ENCODE measurements around the gene BTBD7.

BTBD7 gene

GRCh38 chr14:93323600-93324174 lies 9.1 kb downstream of the BTBD7 start:
- H3K4me2 ChIP-seq (ENCODE audit: low read depth, low read length, poor library complexity, severe bottlenecking): no peak overlapping the region
- no peak overlapping the region for H3K9ac ChIP-seq (ENCODE audit: low read length)
- H3K27ac ChIP-seq (ENCODE audit: low read depth, low read length): no peak overlapping the region
- H3K27me3 ChIP-seq (ENCODE audit: low read length): no peaks in the 10 kb centered on the region
- no peaks in the 10 kb centered on the region; the same call in 1 of the 2 replicates for H3K36me3 ChIP-seq (ENCODE audit: low read length)
- H3K9me3 ChIP-seq (ENCODE audit: insufficient read depth, low read length): no peaks in the 10 kb centered on the region
- no peak overlapping the region for H3K4me3 ChIP-seq (ENCODE audit: insufficient read depth, low read length, poor library complexity, severe bottlenecking)
- peaks cover 100% of the 10 kb centered on the region for H3K79me2 ChIP-seq (ENCODE audit: insufficient read depth, low read length)
- no peaks in the 10 kb centered on the region for H3F3A ChIP-seq (ENCODE audit: insufficient read depth)
- H3K9me2 ChIP-seq (replicated peaks; ENCODE audit: insufficient read depth, low read length): no peaks in the 10 kb centered on the region
- H2AFZ ChIP-seq (ENCODE audit: low read depth, low read length, severe bottlenecking): no peak overlapping the region
- TF ChIP-seq EZH2phosphoT487 (conservative IDR thresholded peaks at IDR 0.05; ENCODE audit: low read length): no peak
- TF ChIP-seq, protein P1, sequence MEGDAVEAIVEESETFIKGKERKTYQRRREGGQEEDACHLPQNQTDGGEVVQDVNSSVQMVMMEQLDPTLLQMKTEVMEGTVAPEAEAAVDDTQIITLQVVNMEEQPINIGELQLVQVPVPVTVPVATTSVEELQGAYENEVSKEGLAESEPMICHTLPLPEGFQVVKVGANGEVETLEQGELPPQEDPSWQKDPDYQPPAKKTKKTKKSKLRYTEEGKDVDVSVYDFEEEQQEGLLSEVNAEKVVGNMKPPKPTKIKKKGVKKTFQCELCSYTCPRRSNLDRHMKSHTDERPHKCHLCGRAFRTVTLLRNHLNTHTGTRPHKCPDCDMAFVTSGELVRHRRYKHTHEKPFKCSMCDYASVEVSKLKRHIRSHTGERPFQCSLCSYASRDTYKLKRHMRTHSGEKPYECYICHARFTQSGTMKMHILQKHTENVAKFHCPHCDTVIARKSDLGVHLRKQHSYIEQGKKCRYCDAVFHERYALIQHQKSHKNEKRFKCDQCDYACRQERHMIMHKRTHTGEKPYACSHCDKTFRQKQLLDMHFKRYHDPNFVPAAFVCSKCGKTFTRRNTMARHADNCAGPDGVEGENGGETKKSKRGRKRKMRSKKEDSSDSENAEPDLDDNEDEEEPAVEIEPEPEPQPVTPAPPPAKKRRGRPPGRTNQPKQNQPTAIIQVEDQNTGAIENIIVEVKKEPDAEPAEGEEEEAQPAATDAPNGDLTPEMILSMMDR (IDR thresholded peaks at IDR 0.05; ENCODE audit: insufficient read depth, low read length, poor library complexity, severe bottlenecking): no peak
- H4K20me1 ChIP-seq (ENCODE audit: low read depth, low read length): 0 out of 2 replicates have a peak, but pooled peaks cover 4% of the 10 kb centered on the region

DNA sequence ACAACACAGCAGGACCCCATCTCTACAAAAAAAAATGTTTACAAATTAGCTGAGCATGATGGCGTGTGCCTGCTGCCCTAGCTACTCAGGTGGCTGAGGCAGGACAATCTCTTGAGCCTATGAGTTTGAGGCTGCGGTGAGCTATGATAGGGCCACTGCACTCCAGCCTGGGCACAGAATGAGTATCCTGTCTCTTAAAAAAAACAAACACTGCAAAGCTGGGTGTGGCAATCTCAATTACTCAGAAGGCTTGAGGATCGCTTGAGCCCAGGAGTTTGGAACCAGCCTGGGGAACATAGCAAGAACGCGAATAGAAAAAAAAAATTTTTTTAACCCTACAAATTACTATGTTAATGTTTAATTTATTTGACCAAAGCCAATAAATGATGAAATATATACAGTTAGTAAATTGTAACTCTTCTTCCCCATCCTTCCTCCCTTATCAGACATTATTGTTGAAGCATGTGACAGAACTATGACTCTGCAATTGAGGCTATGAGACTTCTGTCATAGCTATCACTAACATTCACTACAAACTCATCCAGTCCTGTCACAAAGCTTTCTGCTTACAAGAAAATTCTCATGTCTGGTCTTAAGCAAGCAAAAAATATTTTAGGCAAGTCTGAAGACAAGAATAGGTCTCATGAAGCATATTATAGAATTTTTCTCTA lies 9.8 kb downstream of the BTBD7 start:
- Histone ChIP-seq H3K27me3 (ENCODE audit: low read length) (no peaks in the 10 kb centered on the region), H3K79me2 (ENCODE audit: insufficient read depth, low read length) (peaks cover 100% of the 10 kb centered on the region), H3K4me3 (ENCODE audit: insufficient read depth, low read length, poor library complexity, severe bottlenecking) (no peak overlapping the region), H3K4me2 (ENCODE audit: low read depth, low read length, poor library complexity, severe bottlenecking) (no peak overlapping the region), H4K20me1 (ENCODE audit: low read depth, low read length) (0 out of 2 replicates have a peak, but pooled peaks cover 4% of the 10 kb centered on the region), H3F3A (ENCODE audit: insufficient read depth) (no peaks in the 10 kb centered on the region), H3K9me2 (replicated peaks; ENCODE audit: insufficient read depth, low read length) (no peaks in the 10 kb centered on the region), H3K27ac (ENCODE audit: low read depth, low read length) (no peak overlapping the region), H3K36me3 (ENCODE audit: low read length) (no peaks in the 10 kb centered on the region; the same call in none of the 2 replicates), H3K9ac (ENCODE audit: low read length) (no peak overlapping the region), H2AFZ (ENCODE audit: low read depth, low read length, severe bottlenecking) (no peak overlapping the region), H3K9me3 (ENCODE audit: insufficient read depth, low read length) (no peaks in the 10 kb centered on the region)
- TF ChIP-seq, protein P1 (IDR thresholded peaks at IDR 0.05; ENCODE audit: insufficient read depth, low read length, poor library complexity, severe bottlenecking): no peak
- TF ChIP-seq EZH2phosphoT487 (conservative IDR thresholded peaks at IDR 0.05; ENCODE audit: low read length): no peak

DNA sequence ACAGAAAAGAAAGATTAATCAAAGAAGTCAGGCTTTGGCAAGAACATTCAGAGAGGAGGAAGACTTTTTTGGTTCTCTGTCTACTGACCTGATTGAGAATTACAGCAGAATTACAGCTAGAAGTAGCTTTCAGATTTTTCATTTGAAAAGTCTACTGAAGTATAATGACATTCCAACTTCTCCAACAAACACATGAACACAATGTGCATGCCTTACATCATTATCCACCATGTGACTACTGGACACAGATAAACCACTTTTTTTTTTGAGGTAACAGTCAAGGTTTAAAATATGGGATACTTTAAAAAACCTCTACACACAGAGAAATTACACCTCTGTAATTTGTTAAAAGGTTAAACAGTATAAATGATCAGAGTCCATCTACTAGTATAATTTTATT lies 12.3 kb downstream of the BTBD7 start:
- Histone ChIP-seq H3K9me3 (ENCODE audit: insufficient read depth, low read length) (no peaks in the 10 kb centered on the region), H4K20me1 (ENCODE audit: low read depth, low read length) (0 out of 2 replicates have a peak, but pooled peaks cover under 1% of the 10 kb centered on the region), H3K9me2 (replicated peaks; ENCODE audit: insufficient read depth, low read length) (no peaks in the 10 kb centered on the region), H3K36me3 (ENCODE audit: low read length) (peaks cover 2% of the 10 kb centered on the region), H3K4me3 (ENCODE audit: insufficient read depth, low read length, poor library complexity, severe bottlenecking) (no peak overlapping the region), H3K27me3 (ENCODE audit: low read length) (no peaks in the 10 kb centered on the region), H3K79me2 (ENCODE audit: insufficient read depth, low read length) (peaks cover 99% of the 10 kb centered on the region), H3K4me2 (ENCODE audit: low read depth, low read length, poor library complexity, severe bottlenecking) (no peak overlapping the region), H3F3A (ENCODE audit: insufficient read depth) (no peaks in the 10 kb centered on the region), H3K27ac (ENCODE audit: low read depth, low read length) (no peak overlapping the region), H3K9ac (ENCODE audit: low read length) (no peak overlapping the region), H2AFZ (ENCODE audit: low read depth, low read length, severe bottlenecking) (no peak overlapping the region)
- TF ChIP-seq EZH2phosphoT487 (conservative IDR thresholded peaks at IDR 0.05; ENCODE audit: low read length): no peak
- TF ChIP-seq, protein P1 (IDR thresholded peaks at IDR 0.05; ENCODE audit: insufficient read depth, low read length, poor library complexity, severe bottlenecking): no peak

Measured in SU-DHL-6 (cell line).